Raji (cell line): Measurements from ENCODE around the gene METTL25.

Experiments used
- POLR2A ChIP-seq: IDR thresholded peaks from 2 replicates; pipeline ENCODE4 v1.6.1; 2011; ENCODE audit warnings: low read depth, low read length, control low read depth; ENCODE audit not compliant: insufficient read depth

METTL25 gene

DNA sequence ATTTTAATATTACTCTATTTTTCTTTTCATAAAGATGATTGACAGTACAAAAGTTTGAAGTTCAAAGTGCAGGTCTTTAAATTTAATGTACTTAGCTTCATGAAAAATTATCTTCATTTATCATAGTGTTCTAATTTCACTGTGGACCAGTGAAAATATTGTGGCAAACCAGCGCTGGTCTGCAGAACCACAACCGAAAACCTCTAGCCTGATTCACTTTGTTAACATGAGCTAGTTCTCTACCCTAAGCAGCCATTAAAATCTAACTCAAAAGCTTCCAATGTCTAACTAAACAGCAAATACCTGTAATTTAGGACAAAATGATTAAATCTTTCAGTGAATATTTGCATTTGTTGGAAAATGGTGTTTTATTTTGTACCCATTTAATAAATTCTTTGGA is 167.3 kb downstream of the METTL25 start:
- TF ChIP-seq POLR2A: no peak

DNA sequence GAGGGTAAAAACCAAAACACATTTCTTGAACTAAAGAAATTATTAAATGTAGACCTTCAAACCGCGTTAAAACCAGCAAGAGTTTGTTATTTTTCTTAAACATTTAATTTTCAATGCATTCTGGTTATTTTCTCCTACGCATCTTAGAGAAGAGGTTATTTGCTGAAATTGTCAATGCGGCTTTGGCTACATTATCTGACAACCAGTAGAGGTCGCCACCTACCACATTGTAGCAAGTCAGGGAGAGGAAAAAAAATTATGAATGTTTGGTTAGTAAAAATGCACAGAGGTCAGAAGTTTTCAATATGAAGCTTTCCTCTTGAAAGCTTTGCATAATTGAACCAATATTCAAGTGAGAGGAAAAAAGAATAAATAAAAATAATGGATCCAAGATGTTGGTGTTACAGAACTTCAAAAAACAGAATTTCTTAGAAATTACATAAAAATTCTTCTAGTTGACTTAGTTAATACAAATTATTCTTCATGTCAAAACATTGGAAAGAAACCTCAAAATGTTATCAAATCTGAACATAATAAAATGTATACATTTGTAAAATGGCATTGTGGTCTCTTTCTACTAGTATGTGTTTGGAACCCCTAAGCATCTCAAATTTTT is 168.9 kb downstream of the METTL25 start:
- TF ChIP-seq POLR2A: no peak
